ENCODE data around the gene ZNF780B.
"Not testable (repeated sequence)": the region's sequence is repeated elsewhere in the genome, so short reads cannot be mapped to it uniquely, and the experiment has no call there.

Gene ZNF780B

DNA sequence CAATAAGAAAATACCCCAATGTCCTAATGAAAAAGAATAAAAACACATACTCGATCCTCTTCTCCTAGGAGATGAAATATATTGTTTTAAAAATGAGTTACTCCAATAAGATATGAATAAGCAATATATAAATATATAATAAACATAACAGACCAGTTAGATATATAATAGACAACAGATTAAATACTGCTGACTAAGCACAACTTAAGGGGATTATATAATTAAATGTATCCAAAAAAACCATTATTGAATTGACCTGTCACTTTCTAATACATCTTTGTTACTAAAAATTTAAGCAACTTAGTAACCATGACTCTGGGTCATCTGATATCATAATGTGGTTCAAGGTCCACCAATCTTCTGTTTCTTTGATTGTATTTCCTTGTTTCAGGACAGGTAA lies 14.0 kb upstream of the ZNF780B start:
- no peak for DNase-seq (ENCODE audit: low read depth, low spot score)
- H3K4me3 ChIP-seq (ENCODE audit: insufficient read length, low read depth) = no peak overlapping the region
- H3K4me1 ChIP-seq (ENCODE audit: insufficient read depth, insufficient read length) = no peaks in the 10 kb centered on the region
- TF ChIP-seq SUZ12 (IDR thresholded peaks at IDR 0.05; ENCODE audit: extremely low read depth, insufficient read depth, insufficient read length) (no peak), ZNF274 (IDR thresholded peaks at IDR 0.05; ENCODE audit: low read depth, low read length) (no peak), YY1 (IDR thresholded peaks at IDR 0.05; ENCODE audit: insufficient read depth, insufficient read length) (no peak)
- no peaks in the 10 kb centered on the region for H3K27me3 ChIP-seq (ENCODE audit: insufficient read depth, insufficient read length)
- no peak overlapping the region for H3K9ac ChIP-seq (ENCODE audit: insufficient read length, low read depth)
- H3K9me3 ChIP-seq (ENCODE audit: insufficient read depth, low read length) = peaks cover 20% of the 10 kb centered on the region
- H3K36me3 ChIP-seq (ENCODE audit: insufficient read depth, insufficient read length, low read length) = peaks cover 24% of the 10 kb centered on the region

DNA sequence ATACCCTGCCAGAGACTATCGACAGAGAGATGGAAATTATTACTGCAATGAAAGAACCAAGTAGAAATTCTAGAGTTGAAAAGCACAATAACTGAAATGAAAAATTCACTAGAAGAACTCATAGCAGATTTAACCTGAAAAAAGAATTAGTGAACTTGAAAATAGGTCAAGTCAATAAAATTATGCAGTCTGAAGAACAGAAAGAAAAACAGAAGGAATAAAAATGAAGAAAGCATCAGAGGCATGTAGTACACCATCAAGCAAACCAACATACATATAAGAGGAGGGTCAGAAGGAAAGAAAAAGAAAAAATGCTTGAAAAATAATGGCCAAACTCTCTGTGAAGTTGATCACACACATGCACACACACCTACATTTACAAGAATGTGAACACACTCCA lies 3.6 kb upstream of the ZNF780B start:
- TF ChIP-seq ZNF274 (IDR thresholded peaks at IDR 0.05; ENCODE audit: low read depth, low read length) = no peak
- no peak for TF ChIP-seq SUZ12 (IDR thresholded peaks at IDR 0.05; ENCODE audit: extremely low read depth, insufficient read depth, insufficient read length)
- TF ChIP-seq YY1 (IDR thresholded peaks at IDR 0.05; ENCODE audit: insufficient read depth, insufficient read length) = no peak
- Histone ChIP-seq H3K4me3 (ENCODE audit: insufficient read length, low read depth) (no peak overlapping the region), H3K36me3 (ENCODE audit: insufficient read depth, insufficient read length, low read length) (no peaks in the 10 kb centered on the region), H3K4me1 (ENCODE audit: insufficient read depth, insufficient read length) (no peaks in the 10 kb centered on the region), H3K9me3 (ENCODE audit: insufficient read depth, low read length) (peaks cover 26% of the 10 kb centered on the region), H3K9ac (ENCODE audit: insufficient read length, low read depth) (no peak overlapping the region), H3K27me3 (ENCODE audit: insufficient read depth, insufficient read length) (no peaks in the 10 kb centered on the region)
- DNase-seq (ENCODE audit: low read depth, low spot score) = no peak

DNA sequence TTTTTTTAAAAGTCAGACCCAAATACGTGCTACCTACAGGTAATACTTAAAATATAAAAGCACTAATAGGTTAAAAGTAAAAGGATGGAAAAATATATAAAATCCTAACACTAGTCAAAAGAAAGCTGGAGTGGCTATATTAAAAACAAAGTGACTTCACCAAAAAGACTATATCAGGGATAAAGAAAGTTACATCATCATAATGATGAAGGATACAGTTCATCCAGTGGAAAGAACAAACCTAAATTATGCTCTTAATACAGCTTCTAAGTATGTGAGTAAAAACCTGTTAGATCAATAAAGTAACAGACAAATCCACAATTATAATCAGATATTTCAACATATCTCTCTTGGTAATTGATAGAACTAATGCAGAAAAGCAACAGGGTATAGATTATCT lies 1.1 kb upstream of the ZNF780B start:
- H3K4me3 ChIP-seq (ENCODE audit: insufficient read length, low read depth) = no peak overlapping the region

DNA sequence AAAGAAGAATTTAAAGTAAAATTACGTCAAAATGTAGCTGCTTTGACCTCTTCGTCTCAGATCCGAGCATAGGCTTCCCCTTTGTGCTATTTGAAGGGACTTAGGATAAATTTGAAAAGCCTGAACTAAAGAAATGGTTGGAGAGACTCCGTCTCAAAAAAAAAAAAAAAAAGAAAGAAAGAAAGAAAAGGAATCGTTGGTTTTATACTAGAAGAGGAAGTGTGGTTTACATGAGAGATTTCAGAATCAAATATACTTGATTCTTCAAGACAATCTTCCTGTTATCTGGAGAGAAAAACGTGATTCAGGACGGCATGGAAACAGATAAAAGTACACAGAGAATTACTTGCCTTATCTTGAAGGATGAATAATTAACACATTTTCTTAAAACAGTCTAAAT lies 474 bp upstream of the ZNF780B start:
- no peaks in the 10 kb centered on the region for H3K36me3 ChIP-seq (ENCODE audit: insufficient read depth, insufficient read length, low read length)
- TF ChIP-seq SUZ12 (IDR thresholded peaks at IDR 0.05; ENCODE audit: extremely low read depth, insufficient read depth, insufficient read length) (no peak), YY1 (IDR thresholded peaks at IDR 0.05; ENCODE audit: insufficient read depth, insufficient read length) (no peak), ZNF274 (IDR thresholded peaks at IDR 0.05; ENCODE audit: low read depth, low read length) (no peak)
- no peaks in the 10 kb centered on the region for H3K4me1 ChIP-seq (ENCODE audit: insufficient read depth, insufficient read length)
- peak overlapping the region; percentile 94 for H3K9ac ChIP-seq (ENCODE audit: insufficient read length, low read depth)
- DNase-seq (ENCODE audit: low read depth, low spot score) = no peak
- H3K27me3 ChIP-seq (ENCODE audit: insufficient read depth, insufficient read length) = no peaks in the 10 kb centered on the region
- H3K9me3 ChIP-seq (ENCODE audit: insufficient read depth, low read length) = peaks cover 29% of the 10 kb centered on the region
- H3K4me3 ChIP-seq (ENCODE audit: insufficient read length, low read depth) = peak overlapping the region; percentile 97

More for the DNA sequence above, 1.1 kb upstream of the ZNF780B start:
- DNase-seq (ENCODE audit: low read depth, low spot score) = no peak
- TF ChIP-seq SUZ12 (IDR thresholded peaks at IDR 0.05; ENCODE audit: extremely low read depth, insufficient read depth, insufficient read length) (no peak), YY1 (IDR thresholded peaks at IDR 0.05; ENCODE audit: insufficient read depth, insufficient read length) (no peak), ZNF274 (IDR thresholded peaks at IDR 0.05; ENCODE audit: low read depth, low read length) (no peak)
- Histone ChIP-seq H3K9me3 (ENCODE audit: insufficient read depth, low read length) (peaks cover 26% of the 10 kb centered on the region), H3K36me3 (ENCODE audit: insufficient read depth, insufficient read length, low read length) (no peaks in the 10 kb centered on the region), H3K27me3 (ENCODE audit: insufficient read depth, insufficient read length) (no peaks in the 10 kb centered on the region), H3K9ac (ENCODE audit: insufficient read length, low read depth) (no peak overlapping the region), H3K4me1 (ENCODE audit: insufficient read depth, insufficient read length) (no peaks in the 10 kb centered on the region)

DNA sequence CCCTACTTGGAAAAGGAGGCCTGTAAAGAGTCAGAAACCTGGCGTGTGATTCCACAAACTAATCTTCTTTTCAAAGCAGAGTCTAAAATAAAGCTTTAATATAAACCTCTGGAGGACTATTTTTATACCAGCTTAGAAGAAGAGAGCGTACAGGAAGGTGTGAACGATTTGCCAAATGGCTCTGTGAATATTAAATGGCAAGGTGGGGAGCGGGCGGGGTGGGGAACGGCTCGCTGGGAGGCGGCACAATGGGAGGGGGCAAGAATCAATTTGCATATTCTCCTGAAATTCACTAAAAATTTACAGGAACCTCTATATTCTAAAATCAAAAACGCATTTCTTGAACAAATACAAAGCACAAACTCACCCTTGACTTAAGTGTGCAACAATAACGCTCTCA lies 982 bp downstream of the ZNF780B start:
- no peak for DNase-seq (ENCODE audit: low read depth, low spot score)
- Histone ChIP-seq H3K36me3 (ENCODE audit: insufficient read depth, insufficient read length, low read length) (peaks cover 3% of the 10 kb centered on the region), H3K9ac (ENCODE audit: insufficient read length, low read depth) (peak overlapping the region; percentile 94), H3K4me1 (ENCODE audit: insufficient read depth, insufficient read length) (no peaks in the 10 kb centered on the region), H3K9me3 (ENCODE audit: insufficient read depth, low read length) (peaks cover 22% of the 10 kb centered on the region), H3K27me3 (ENCODE audit: insufficient read depth, insufficient read length) (no peaks in the 10 kb centered on the region), H3K4me3 (ENCODE audit: insufficient read length, low read depth) (peak overlapping the region; percentile 97)
- TF ChIP-seq ZNF274 (IDR thresholded peaks at IDR 0.05; ENCODE audit: low read depth, low read length) (no peak), SUZ12 (IDR thresholded peaks at IDR 0.05; ENCODE audit: extremely low read depth, insufficient read depth, insufficient read length) (no peak)

DNA sequence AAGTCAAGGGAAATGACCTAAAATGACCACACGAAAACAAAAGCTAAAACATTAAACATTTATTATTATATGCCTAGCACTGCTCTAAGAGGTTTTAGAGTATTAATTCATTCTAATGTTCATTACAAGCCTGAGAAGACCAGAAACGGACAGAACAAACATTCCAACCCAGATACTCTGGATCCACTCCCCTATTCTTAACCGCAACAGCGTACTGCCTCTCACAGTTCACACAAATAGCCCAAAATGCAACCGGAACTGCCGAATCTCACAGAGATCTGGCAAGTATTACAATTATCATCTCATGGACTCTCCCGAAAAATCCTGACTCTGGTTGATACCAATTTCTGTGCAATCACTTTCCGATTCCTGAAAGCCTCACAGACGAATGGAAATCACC lies 1.4 kb downstream of the ZNF780B start:
- no peak for DNase-seq (ENCODE audit: low read depth, low spot score)
- Histone ChIP-seq H3K9me3 (ENCODE audit: insufficient read depth, low read length) (peaks cover 18% of the 10 kb centered on the region), H3K9ac (ENCODE audit: insufficient read length, low read depth) (no peak overlapping the region), H3K27me3 (ENCODE audit: insufficient read depth, insufficient read length) (no peaks in the 10 kb centered on the region), H3K4me3 (ENCODE audit: insufficient read length, low read depth) (no peak overlapping the region), H3K36me3 (ENCODE audit: insufficient read depth, insufficient read length, low read length) (peaks cover 4% of the 10 kb centered on the region), H3K4me1 (ENCODE audit: insufficient read depth, insufficient read length) (no peaks in the 10 kb centered on the region)
- no peak for TF ChIP-seq YY1 (IDR thresholded peaks at IDR 0.05; ENCODE audit: insufficient read depth, insufficient read length)

DNA sequence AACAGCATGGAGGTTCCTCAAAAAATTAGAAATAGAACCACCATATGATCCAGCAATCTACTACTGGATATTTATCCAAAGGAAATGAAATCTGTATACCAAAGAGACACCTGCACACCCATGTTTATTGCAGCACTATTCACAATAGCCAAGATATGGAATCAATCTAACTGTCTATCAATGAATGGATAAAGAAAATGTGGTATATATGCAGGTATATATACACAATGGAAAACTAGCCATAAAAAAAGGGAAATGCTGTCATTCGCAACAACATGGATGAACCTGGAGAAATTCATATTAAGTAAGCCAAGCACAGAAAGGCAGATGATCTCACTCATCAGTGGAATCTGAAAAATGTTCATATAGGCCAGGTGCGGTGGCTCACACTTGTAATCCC lies 2.5 kb downstream of the ZNF780B start:
- no peak overlapping the region for H3K9ac ChIP-seq (ENCODE audit: insufficient read length, low read depth)
- H3K4me1 ChIP-seq (ENCODE audit: insufficient read depth, insufficient read length) = no peaks in the 10 kb centered on the region
- TF ChIP-seq ZNF274 (IDR thresholded peaks at IDR 0.05; ENCODE audit: low read depth, low read length) = no peak
- no peak for TF ChIP-seq SUZ12 (IDR thresholded peaks at IDR 0.05; ENCODE audit: extremely low read depth, insufficient read depth, insufficient read length)
- no peak for TF ChIP-seq YY1 (IDR thresholded peaks at IDR 0.05; ENCODE audit: insufficient read depth, insufficient read length)
- H3K4me3 ChIP-seq (ENCODE audit: insufficient read length, low read depth) = no peak overlapping the region
- H3K9me3 ChIP-seq (ENCODE audit: insufficient read depth, low read length) = peaks cover 7% of the 10 kb centered on the region; the same call in 1 of the 2 replicates
- no peak for DNase-seq (ENCODE audit: low read depth, low spot score)
- H3K27me3 ChIP-seq (ENCODE audit: insufficient read depth, insufficient read length) = no peaks in the 10 kb centered on the region
- peaks cover 10% of the 10 kb centered on the region for H3K36me3 ChIP-seq (ENCODE audit: insufficient read depth, insufficient read length, low read length)

DNA sequence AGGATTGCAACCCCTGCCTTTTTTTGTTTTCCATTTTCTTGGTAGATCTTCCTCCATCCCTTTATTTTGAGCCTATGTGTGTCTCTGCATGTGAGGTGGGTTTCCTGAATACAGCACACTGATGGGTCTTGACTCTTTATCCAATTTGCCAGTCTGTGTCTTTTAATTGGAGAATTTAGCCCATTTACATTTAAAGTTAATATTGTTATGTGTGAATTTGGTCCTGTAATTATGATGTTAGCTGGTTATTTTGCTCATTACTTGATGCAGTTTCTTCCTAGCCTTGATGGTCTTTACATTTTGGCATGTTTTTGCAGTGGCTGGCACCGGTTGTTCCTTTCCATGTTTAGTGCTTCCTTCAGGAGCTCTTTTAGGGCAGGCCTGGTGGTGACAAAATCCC lies 14.3 kb downstream of the ZNF780B start:
- H3K9me3 ChIP-seq (ENCODE audit: insufficient read depth, low read length) = peaks cover 42% of the 10 kb centered on the region
- H3K4me1 ChIP-seq (ENCODE audit: insufficient read depth, insufficient read length); DNase-seq (ENCODE audit: low read depth, low spot score); H3K9ac ChIP-seq (ENCODE audit: insufficient read length, low read depth); H3K27me3 ChIP-seq (ENCODE audit: insufficient read depth, insufficient read length); H3K4me3 ChIP-seq (ENCODE audit: insufficient read length, low read depth): not testable (repeated sequence)
- H3K36me3 ChIP-seq (ENCODE audit: insufficient read depth, insufficient read length, low read length) = peaks cover 16% of the 10 kb centered on the region

DNA sequence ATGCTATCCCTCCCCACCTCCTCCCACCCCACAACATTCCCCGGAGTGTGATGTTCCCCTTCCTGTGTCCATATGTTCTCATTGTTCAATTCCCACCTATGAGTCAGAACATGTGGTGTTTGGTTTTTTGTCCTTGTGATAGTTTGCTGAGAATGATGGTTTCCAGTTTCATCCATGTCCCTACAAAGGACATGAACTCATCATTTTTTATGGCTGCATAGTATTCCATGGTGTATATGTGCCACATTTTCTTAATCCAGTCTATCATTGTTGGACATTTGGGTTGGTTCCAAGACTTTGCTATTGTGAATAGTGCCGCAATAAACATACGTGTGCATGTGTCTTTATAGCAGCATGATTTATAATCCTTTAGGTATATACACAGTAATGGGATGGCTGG lies 18.0 kb downstream of the ZNF780B start:
- H3K4me1 ChIP-seq (ENCODE audit: insufficient read depth, insufficient read length); H3K27me3 ChIP-seq (ENCODE audit: insufficient read depth, insufficient read length); DNase-seq (ENCODE audit: low read depth, low spot score); H3K4me3 ChIP-seq (ENCODE audit: insufficient read length, low read depth); H3K9ac ChIP-seq (ENCODE audit: insufficient read length, low read depth): not testable (repeated sequence)
- H3K9me3 ChIP-seq (ENCODE audit: insufficient read depth, low read length) = peaks cover 47% of the 10 kb centered on the region
- peaks cover 19% of the 10 kb centered on the region for H3K36me3 ChIP-seq (ENCODE audit: insufficient read depth, insufficient read length, low read length)
